BLaER1 treated with 17β-estradiol and CSF1 and Interleukin-3, amounts not matched to agents 10 nM and 100 nM (cell line): ENCODE results near the gene GPC3.

Source experiments
- H3K27ac ChIP-seq, 11 experiments: shearing (Covaris generic); formaldehyde crosslinking; 2 replicates each; pipeline ENCODE4 v1.8.1; 2022
- H3K27me3 ChIP-seq, 11 experiments: shearing (Covaris generic); formaldehyde crosslinking; 2 replicates each; pipeline ENCODE4 v1.8.1; 2022
- H3K36me3 ChIP-seq, 11 experiments: shearing (Covaris generic); formaldehyde crosslinking; 2 replicates each; pipeline ENCODE4 v1.8.1; 2022
- H3K4me1 ChIP-seq, 10 experiments: shearing (Covaris generic); formaldehyde crosslinking; 2 replicates each; pipeline ENCODE4 v1.8.1; 2022
- H3K4me2 ChIP-seq, 11 experiments: shearing (Covaris generic); formaldehyde crosslinking; 2 replicates each; pipeline ENCODE4 v1.8.1; 2022
- H3K4me3 ChIP-seq, 10 experiments: shearing (Covaris generic); formaldehyde crosslinking; 2 replicates each; pipeline ENCODE4 v1.8.1; 2022
- H3K9ac ChIP-seq, 11 experiments: shearing (Covaris generic); formaldehyde crosslinking; 2 replicates each; pipeline ENCODE4 v1.8.1; 2022
- H3K9me3 ChIP-seq, 11 experiments: shearing (Covaris generic); formaldehyde crosslinking; replicated peaks in 1 of 11; 2 replicates each; pipeline ENCODE4 v1.8.1; 2022
- H4K20me1 ChIP-seq, 11 experiments: shearing (Covaris generic); formaldehyde crosslinking; 2 replicates each; pipeline ENCODE4 v1.8.1; 2022
- Cebpa-rat ChIP-seq, 11 experiments: shearing (Covaris generic); IDR thresholded peaks; 2 replicates each; pipeline ENCODE4 v1.8.1; 2022

The GPC3 gene

DNA sequence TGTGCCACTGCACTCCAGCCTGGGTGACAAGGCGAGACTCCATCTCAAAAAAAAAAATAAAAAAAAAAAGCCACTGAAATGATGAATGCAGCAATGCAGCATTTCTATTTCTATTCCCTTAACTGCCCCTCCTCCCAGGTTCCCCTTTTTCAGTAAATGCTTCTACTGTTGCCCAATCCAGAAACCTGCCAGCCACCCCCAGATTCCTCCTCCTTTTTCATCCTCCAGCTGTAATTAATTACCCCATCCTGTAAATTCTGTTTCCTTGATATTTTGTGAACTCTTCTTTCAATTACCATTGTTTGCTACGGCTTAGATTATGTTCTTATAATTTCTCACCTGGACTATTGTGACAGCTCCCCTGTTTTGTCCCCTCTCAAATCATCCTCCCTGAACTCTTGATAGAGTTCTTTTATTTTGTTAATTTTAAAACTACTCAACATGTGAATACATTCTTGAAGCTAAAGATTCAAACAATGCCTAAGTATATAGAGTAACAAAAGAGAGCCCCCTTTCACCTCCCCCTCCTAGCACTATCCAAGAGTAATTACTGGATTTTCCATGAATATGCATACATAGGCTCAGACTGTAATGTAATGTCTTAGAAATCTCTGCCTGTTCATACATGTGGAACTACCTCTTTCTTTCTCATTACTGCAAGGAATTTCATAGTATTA, 429.5 kb downstream of the GPC3 start:
- peak overlapping the region in 3 of 11 experiments; percentile 20 to 50 (median 27); a peak in 3 of 22 replicates for H3K27ac ChIP-seq
- peaks cover 14 to 36% (median 19%) of the 10 kb centered on the region in 11 experiments for H3K9me3 ChIP-seq
- peaks cover 64 to 93% (median 87%) of the 10 kb centered on the region in 11 experiments for H3K27me3 ChIP-seq
- TF ChIP-seq Cebpa-rat (IDR thresholded peaks at IDR 0.05) = peak in 3 of 11 experiments; percentile 15 to 51 (median 31); a peak in 2 of 22 replicates
- H4K20me1 ChIP-seq = no peaks in the 10 kb centered on the region
- no peaks in the 10 kb centered on the region for H3K36me3 ChIP-seq
- H3K4me1 ChIP-seq = peaks cover 0 to 26% (median 0%) of the 10 kb centered on the region in 10 experiments; a peak in 6 of 20 replicates
- H3K4me3 ChIP-seq = no peak overlapping the region
- H3K9ac ChIP-seq = no peak overlapping the region; a peak in 1 of 22 replicates
- H3K4me2 ChIP-seq = peak overlapping the region in 3 of 11 experiments; percentile 18 to 44 (median 27); a peak in 4 of 22 replicates

DNA sequence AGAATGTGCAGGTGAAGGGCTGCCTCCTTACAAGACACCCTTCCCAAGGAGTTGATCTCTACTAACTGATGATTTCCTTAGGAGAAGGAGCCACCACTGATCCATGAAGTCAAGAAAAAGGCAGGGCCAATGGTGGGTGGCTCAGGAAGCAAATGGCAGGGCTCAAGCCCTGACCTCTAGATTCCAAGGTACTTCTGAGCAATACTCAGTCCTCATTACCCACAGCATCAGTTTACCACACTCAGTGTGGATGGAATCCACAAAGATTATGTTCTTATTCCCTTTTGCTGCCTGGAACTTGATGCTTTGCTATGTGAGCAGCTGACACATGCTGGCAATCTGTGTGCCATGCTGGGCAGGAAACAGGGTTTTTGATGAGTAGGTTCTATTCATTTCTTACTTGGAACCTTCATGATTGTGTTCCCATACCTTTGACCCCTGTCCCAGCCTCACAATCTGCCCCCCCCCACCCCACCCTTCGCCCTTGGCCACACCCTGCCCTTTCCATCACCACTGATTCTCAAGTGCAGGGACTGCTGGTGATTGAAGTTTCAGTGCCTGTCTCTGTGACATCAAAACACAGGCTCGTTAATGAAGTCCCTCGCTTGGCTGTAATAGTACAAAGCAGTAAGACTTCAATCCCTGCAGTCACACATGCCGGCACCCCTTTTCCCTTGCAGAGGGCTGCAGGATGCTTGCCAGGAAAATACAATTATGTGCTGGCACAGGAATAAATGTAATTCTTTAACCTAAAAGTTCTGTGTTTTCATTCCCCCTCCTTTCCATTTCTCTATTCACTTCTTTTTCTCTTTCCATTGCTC, 434.5 kb downstream of the GPC3 start:
- H3K4me2 ChIP-seq = no peak overlapping the region
- no peak for TF ChIP-seq Cebpa-rat (IDR thresholded peaks at IDR 0.05)

DNA sequence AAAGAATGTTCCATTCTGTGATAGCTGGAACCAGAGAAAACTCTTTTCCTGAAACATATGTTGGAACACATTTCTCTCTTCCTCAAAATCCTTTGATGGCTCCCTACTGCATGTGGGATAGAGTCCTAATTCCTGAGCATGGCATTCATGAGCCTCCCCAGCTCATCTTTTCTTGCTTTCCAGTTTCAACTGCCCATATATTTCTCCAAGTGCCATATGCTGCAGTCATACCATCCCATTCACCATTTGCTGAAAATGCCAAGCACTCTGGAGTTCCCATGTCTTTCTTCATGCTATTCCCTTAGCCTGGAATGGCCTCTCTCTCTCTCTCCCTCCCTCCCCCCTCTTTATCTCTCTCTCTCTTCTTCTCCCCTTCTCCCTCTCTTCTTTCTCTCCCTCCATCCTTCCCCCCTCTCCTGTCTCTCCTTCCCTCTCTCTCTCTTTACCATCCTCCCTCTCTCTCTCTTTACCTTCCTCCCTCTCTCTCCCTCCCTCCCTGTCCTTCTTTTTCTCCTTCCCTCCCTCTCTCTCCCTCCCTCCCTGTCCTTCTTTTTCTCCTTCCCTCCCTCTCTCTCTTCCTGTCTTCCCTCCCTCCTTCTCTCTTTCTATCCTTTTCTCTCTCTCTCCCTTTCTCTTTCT, 436.0 kb downstream of the GPC3 start:
- Histone ChIP-seq H3K36me3 (no peaks in the 10 kb centered on the region), H3K4me2 (no peak overlapping the region), H3K27me3 (peaks cover 53 to 92% (median 76%) of the 10 kb centered on the region in 11 experiments), H3K9me3 (peaks cover 16 to 59% (median 27%) of the 10 kb centered on the region in 11 experiments), H4K20me1 (no peaks in the 10 kb centered on the region), H3K4me1 (peaks cover 0 to 4% (median 0%) of the 10 kb centered on the region in 10 experiments; a peak in 1 of 20 replicates), H3K27ac (no peak overlapping the region), H3K4me3 (no peak overlapping the region), H3K9ac (no peak overlapping the region)
- TF ChIP-seq Cebpa-rat (IDR thresholded peaks at IDR 0.05) = no peak

More for the DNA sequence above, 434.5 kb downstream of the GPC3 start:
- Histone ChIP-seq H3K36me3 (no peaks in the 10 kb centered on the region), H3K27ac (no peak overlapping the region), H3K4me3 (no peak overlapping the region), H4K20me1 (no peaks in the 10 kb centered on the region), H3K4me1 (peaks cover 0 to 7% (median 0%) of the 10 kb centered on the region in 10 experiments; a peak in 3 of 20 replicates), H3K9ac (no peak overlapping the region), H3K9me3 (peaks cover 18 to 59% (median 27%) of the 10 kb centered on the region in 11 experiments), H3K27me3 (peaks cover 53 to 95% (median 85%) of the 10 kb centered on the region in 11 experiments)

DNA sequence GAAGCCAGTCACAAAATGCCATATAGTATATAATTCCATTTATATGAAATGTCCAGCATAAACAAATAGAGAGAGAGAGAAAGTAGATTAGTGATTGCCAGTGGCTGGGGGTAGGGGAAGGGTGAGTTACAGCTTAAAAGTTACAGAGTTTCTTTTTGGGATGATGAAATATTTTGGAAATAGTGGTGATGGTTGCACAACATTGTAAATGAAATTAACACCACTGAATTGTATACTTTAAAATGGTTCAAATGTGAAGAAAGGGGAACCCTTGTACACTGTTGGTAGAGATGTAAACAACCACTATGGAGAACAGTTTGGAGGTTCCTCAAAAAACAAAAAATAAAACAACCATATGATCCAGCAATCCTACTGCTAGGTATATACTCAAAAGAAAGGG, 439.0 kb downstream of the GPC3 start:
- TF ChIP-seq Cebpa-rat (IDR thresholded peaks at IDR 0.05) = no peak
- Histone ChIP-seq H3K27me3 (peaks cover 40 to 86% (median 73%) of the 10 kb centered on the region in 11 experiments), H3K4me1 (peaks cover 0 to 5% (median 0%) of the 10 kb centered on the region in 10 experiments; a peak in 1 of 20 replicates), H3K9ac (no peak overlapping the region), H3K4me3 (no peak overlapping the region), H3K36me3 (no peaks in the 10 kb centered on the region), H3K9me3 (peaks cover 14 to 39% (median 24%) of the 10 kb centered on the region in 11 experiments; a peak in 21 of 22 replicates), H3K4me2 (no peak overlapping the region), H4K20me1 (no peaks in the 10 kb centered on the region), H3K27ac (no peak overlapping the region)

DNA sequence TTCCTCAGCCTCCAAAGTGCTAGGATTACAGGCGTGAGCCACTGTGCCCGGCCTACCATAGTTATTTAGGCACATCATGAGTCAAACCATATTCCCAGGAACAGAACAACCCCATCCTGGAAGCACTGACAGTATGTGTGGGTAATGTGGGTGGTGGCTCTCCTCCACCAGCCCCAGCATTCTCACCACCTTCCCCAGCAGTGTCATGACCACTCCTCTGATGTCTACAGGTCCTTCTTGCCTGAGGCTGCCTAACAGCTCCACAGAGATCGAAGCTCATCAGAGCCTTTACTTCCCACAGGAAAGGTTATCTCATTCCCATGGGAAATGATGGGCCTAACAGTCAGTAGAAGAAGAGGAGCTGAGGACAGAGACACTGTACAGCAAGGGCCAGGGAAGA, 440.6 kb downstream of the GPC3 start:
- Histone ChIP-seq H4K20me1 (no peaks in the 10 kb centered on the region), H3K27ac (peak overlapping the region in 3 of 11 experiments; percentile 47 to 76 (median 62); a peak in 5 of 22 replicates), H3K9me3 (peaks cover 14 to 39% (median 24%) of the 10 kb centered on the region in 11 experiments; a peak in 21 of 22 replicates), H3K36me3 (no peaks in the 10 kb centered on the region), H3K9ac (peak overlapping the region in 2 of 11 experiments; percentile 8 to 54; a peak in 1 of 22 replicates), H3K4me1 (peaks cover 0 to 5% (median 0%) of the 10 kb centered on the region in 10 experiments; a peak in 1 of 20 replicates), H3K27me3 (peaks cover 38 to 86% (median 73%) of the 10 kb centered on the region in 11 experiments), H3K4me2 (peak overlapping the region in 1 of 11 experiments; percentile 16; a peak in 1 of 22 replicates), H3K4me3 (no peak overlapping the region)
- no peak for TF ChIP-seq Cebpa-rat (IDR thresholded peaks at IDR 0.05)

DNA sequence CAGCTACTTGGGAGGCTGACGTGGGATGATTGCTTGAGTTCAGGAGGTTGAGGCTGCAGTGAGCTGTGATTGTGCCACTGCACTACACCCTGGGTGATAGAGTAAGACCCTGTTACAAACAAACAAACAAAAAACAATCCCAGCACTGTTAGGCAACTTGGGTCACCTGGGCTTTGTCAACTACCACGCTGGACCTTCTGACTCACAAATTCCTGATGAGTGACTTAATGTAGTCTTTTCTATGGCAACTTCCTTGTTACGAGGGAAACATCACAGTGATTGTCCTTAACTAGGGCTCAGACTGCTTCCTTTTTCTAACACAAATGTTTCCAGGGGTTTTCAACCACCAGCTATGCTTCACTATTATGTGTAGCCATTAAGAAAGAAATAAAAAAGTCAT, 441.3 kb downstream of the GPC3 start:
- no peak overlapping the region for H3K4me3 ChIP-seq
- peaks cover 40 to 87% (median 74%) of the 10 kb centered on the region in 11 experiments for H3K27me3 ChIP-seq
- H4K20me1 ChIP-seq = no peaks in the 10 kb centered on the region; a peak in 1 of 22 replicates
- H3K9me3 ChIP-seq = peaks cover 14 to 36% (median 24%) of the 10 kb centered on the region in 11 experiments; a peak in 21 of 22 replicates
- peak in 2 of 11 experiments; percentile 10 to 52; a peak in 1 of 22 replicates for TF ChIP-seq Cebpa-rat (IDR thresholded peaks at IDR 0.05)
- no peaks in the 10 kb centered on the region for H3K36me3 ChIP-seq
- peaks cover 0 to 5% (median 0%) of the 10 kb centered on the region in 10 experiments; a peak in 1 of 20 replicates for H3K4me1 ChIP-seq
- H3K27ac ChIP-seq = peak overlapping the region in 3 of 11 experiments; percentile 47 to 76 (median 62); a peak in 5 of 22 replicates
- 0 out of 22 replicates have a peak overlapping the region, but pooled peaks of 1 of the 11 experiments have one; percentile 10 for H3K4me2 ChIP-seq
- H3K9ac ChIP-seq = peak overlapping the region in 2 of 11 experiments; percentile 8 to 54; a peak in 1 of 22 replicates

DNA sequence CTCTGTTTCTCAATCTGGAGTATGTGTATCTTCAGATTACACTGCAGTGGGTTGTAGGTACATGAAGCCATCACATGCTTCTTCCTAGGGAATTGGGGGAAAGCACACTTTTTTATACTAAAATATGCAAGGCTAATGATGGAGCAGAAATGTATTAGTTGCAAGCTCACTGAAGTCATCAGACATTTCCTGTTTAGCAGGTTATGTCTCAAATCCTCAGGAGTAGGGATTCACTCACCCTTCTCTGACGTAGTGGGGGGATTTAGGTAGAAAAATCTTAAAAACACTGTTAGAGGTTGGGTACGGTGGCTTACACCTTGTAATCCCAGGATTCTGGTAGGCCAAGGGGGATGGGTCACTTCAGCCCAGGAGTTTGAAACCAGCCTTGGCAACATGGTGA, 441.7 kb downstream of the GPC3 start:
- peaks cover 14 to 32% (median 24%) of the 10 kb centered on the region in 11 experiments; a peak in 21 of 22 replicates for H3K9me3 ChIP-seq
- peaks cover 0 to 5% (median 0%) of the 10 kb centered on the region in 10 experiments; a peak in 1 of 20 replicates for H3K4me1 ChIP-seq
- H3K27me3 ChIP-seq = peaks cover 40 to 87% (median 74%) of the 10 kb centered on the region in 11 experiments
- no peak overlapping the region for H3K4me3 ChIP-seq
- peak overlapping the region in 3 of 11 experiments; percentile 43 to 76 (median 62); a peak in 6 of 22 replicates for H3K27ac ChIP-seq
- H3K36me3 ChIP-seq = no peaks in the 10 kb centered on the region
- H3K4me2 ChIP-seq = 0 out of 22 replicates have a peak overlapping the region, but pooled peaks of 1 of the 11 experiments have one; percentile 10
- H3K9ac ChIP-seq = 0 out of 22 replicates have a peak overlapping the region, but pooled peaks of 1 of the 11 experiments have one; percentile 29
- H4K20me1 ChIP-seq = no peaks in the 10 kb centered on the region; a peak in 1 of 22 replicates
- no peak for TF ChIP-seq Cebpa-rat (IDR thresholded peaks at IDR 0.05)

DNA sequence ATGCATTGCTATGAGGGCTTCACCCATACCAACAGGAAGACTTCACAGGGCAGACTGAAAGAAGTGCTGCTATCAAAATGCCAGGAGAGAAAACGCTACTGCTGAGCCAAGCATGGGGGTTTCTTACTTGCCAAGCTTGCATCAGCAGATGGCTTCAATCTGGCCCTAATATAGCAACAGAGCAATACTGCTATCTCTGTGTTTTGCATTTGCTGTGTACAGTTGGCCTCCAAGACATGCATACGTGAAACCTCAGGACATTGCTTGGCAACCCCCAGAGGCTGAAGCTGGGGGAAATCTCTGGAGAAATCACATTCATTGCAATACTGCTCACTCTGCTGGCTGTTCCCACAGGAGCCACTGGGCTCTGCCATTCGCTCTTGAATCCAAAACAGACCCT, 442.9 kb downstream of the GPC3 start:
- Histone ChIP-seq H3K27ac (no peak overlapping the region), H3K27me3 (peaks cover 45 to 86% (median 74%) of the 10 kb centered on the region in 11 experiments), H3K4me3 (no peak overlapping the region), H3K4me1 (peaks cover 0 to 5% (median 0%) of the 10 kb centered on the region in 10 experiments; a peak in 1 of 20 replicates), H3K9ac (no peak overlapping the region), H3K9me3 (peaks cover 14 to 28% (median 24%) of the 10 kb centered on the region in 11 experiments; a peak in 21 of 22 replicates), H3K36me3 (no peaks in the 10 kb centered on the region), H3K4me2 (no peak overlapping the region), H4K20me1 (no peaks in the 10 kb centered on the region; a peak in 1 of 22 replicates)
- no peak for TF ChIP-seq Cebpa-rat (IDR thresholded peaks at IDR 0.05)
